Inflammatory macrophage treated with lipopolysaccharide for 1 hour (primary cell): Measurements from ENCODE around the gene PMAIP1.
"Not testable (repeated sequence)": the region's sequence is repeated elsewhere in the genome, so short reads cannot be mapped to it uniquely, and the experiment has no call there.

Experiments used
- DNase-seq, 2 donors: peaks; one replicate each; pipeline ENCODE4 v3.0.0-alpha.2; 2020 to 2022

The PMAIP1 gene

DNA sequence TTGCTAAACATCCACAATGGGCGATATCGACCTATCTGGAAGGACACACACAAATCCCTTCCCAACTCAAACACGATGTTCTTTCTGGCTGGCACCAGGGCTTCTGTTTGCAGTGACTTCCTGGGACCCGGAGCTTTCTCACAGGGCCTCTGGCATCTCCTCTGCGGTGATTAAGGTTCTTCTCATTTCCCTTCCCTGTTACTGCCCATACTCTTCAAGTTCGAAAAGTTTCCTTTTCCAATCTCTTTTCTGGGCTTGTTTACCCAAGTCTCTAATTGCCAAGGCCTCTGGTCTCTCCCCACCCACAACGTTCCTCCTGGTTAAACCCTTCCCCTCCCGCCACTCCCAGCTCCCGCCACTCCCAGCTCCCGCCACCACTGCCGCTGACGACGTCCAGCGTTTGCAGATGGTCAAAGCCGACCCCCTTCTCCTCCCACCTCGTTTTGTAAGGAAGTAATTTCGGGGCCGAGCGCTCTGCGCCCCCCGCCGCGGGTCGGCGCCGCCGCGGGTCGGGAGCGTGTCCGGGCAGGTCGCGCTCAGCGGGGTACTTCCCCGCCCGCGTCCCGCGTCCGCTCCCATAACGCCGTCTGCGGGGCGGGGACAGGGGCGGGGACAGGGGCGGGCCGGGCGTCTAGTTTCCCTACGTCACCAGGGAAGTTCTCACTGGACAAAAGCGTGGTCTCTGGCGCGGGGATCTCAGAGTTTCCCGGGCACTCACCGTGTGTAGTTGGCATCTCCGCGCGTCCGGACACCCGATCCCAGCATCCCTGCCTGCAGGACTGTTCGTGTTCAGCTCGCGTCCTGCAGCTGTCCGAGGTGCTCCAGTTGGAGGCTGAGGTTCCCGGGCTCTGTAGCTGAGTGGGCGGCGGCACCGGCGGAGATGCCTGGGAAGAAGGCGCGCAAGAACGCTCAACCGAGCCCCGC is at the start of gene PMAIP1:
Gene PMAIP1 (plus strand): TSS at position 699 of the 924 bp plus-strand sequence. CDS start 182 bp downstream, at position 881.
- peak; percentile 92 to 99 for DNase-seq

- no peak for DNase-seq
Measured at GRCh38 chr18:59851784-59852399, 47.9 kb upstream of the PMAIP1 start.

DNA sequence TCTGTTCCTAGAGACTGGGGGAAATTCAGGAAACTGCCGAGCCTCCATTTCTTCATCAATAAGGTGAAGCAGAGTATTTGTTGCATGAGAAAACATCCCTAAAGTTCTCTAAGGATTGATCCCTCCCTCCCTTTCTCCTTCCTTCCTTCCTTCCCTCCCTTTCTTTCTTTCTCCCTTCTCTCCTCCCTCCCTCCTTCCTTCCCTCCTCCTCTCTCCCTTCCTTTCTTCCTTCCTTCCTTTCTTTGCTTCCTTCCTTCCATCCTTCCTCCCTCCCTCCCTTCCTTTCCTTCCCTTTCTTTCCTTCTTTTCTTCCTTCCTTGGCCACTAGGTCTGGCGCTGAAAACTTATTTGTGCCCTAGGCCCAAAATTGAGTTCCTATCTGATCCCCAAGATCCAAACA is 47.2 kb upstream of the PMAIP1 start:
- DNase-seq: no peak

DNA sequence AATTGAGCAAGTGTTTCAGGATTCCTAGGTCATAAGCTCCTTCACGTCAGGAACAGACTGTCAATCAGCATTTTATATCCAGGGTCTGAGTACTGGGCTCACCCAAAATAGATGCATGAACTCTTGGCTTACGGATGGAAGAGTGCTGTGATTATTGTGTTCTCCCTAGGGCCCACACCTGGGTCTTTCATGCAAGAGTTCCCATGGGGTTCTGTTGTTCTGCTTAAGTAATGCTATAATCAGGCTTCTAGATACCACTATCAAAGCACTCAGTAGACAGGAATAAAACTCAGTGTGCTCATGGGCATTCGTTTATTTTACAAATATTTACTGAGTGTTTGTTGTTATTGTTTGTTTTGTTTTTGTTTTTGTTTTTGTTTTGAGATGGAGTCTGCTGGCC is 46.4 kb upstream of the PMAIP1 start:
- DNase-seq: no peak

GRCh38 chr18:59853988-59854387 is 45.8 kb upstream of the PMAIP1 start:
- DNase-seq: not testable (repeated sequence)

GRCh38 chr18:59861009-59861408 is 38.8 kb upstream of the PMAIP1 start:
- no peak for DNase-seq

DNA sequence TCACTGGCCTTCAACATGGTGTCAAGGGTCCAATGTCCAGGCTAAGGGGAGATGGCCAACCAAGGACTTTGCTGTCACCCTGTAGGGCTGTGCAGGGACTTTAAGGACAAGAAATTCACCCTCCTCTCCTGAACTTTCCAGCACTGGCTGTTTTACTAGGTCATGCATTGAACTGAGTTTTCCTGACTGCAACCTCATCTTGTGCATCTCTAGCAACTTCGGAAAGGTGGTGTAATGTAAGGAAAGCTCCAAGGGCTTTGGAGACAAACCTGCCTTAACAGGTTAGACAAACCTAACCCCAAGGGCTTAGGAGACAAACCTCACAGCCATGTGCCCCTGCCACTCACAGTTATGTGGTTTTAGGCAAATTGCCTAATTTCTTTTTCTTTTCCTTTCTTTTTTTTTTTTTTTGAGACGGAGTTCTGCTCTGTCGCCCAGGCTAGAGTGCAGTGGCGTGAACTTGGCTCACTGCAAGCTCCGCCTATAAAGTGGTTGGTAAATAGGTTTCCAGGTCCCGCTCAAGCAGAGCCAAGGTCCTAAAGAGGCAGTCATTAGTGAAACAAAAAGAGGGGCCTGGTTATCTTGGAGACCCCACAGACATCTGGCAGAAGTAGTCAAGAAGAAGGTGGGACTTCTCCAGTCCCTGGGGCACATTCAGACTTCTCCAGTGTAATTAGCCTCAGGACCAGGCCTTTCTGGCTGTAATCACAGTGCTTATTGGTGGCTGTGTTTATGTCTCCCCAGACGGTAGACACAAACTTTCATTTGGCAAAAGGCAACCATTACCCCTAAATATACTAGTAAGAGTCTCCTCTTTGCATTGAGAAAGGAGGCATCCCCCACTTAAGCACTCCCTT is 37.6 kb upstream of the PMAIP1 start:
- no peak for DNase-seq

DNA sequence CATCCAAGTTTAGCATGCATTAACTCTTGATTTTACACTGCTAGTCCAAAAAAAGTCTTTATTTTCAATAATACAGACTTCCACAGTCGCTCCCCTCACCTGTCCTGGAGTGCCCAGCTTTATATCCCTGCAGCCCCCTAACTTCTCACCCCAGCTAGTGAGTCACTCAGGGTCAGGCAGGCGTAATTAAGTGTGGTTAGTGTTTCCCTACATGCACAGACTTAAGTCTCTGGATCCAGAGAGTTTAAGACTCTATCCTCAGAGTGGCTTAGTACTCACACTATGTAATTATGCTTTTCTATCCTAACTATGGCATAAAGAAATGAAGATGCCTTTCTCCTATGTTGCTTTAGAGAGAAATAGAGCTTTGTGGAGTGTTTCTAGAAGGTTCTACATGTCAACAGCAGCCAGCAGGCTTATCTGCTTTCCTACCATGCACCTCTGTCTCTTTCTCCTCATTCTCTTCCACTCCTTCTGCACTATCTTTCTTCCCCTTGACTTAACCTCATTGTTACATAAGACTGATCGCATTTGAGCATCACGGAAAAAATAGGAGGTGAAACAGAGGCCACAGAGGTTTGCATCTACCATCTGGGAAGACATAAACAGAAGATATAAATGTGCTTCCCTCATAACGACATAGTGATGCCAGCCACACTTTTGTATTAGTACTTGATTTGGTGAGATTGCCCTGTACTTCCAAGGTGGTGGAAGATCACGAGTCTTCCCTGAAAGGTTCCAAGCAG is 34.4 kb upstream of the PMAIP1 start:
- DNase-seq: no peak

- DNase-seq: no peak
Measured at GRCh38 chr18:59866551-59867269, 33.1 kb upstream of the PMAIP1 start.

DNA sequence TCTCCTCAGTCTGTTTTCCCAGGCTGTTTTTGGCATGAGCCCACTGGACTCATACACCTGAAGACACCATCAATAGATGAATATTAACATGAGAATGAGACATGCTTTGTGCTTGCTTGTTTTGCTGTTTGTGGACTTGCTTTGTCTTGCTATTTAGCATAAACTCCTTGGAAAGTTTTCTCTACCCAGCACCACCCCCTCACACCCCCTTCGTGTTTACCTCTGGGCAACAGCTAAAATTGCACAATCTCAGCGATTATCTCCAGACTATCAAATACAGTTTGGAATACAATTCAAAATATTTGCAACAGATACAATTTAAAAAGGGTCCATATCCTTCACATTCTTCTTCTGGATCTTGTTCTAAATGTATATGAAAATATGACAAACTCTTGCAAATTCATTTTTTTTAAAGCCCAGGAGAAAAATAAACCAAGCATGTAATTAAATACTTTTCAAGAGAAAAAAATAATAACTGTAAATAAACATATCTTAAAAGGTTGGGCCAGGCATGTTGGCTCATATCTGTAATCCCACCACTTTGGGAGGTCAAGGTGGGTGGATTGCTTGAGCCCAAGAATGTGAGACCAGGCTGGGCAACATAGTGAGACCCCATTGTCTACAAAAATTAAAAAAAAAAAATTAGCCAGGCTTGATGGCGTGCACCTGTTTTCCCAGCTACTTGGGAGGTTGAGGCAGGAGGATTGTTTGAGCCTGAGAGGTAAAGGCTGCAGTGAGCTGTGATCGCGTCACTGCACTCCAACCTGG is 32.3 kb upstream of the PMAIP1 start:
- no peak for DNase-seq

DNA sequence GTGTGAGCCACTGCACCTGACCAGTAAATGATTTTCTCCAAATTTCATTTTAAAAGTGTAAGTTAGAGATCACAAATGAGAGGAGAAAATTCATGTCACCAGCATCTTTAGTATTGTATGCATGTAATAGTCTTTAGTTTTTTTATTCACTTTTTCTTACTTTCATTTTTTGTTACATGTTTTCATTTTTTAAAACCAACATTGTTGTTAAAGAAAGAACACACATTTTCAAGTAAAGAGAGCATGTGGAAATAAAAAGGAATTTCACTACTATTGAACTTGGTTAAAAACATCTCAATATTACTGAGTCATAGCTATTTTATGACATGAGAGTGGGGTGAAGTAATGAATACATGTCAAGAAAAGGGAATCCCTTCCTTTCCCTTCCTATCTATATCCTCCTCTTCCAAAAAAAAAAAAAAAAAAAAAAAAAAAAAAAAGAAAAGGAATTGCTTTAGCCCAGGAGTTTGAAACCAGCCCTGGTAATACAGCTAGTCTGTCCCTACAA is 29.1 kb upstream of the PMAIP1 start:
- DNase-seq: no peak

- no peak for DNase-seq
Measured at GRCh38 chr18:59871711-59872362, 28.0 kb upstream of the PMAIP1 start.

DNA sequence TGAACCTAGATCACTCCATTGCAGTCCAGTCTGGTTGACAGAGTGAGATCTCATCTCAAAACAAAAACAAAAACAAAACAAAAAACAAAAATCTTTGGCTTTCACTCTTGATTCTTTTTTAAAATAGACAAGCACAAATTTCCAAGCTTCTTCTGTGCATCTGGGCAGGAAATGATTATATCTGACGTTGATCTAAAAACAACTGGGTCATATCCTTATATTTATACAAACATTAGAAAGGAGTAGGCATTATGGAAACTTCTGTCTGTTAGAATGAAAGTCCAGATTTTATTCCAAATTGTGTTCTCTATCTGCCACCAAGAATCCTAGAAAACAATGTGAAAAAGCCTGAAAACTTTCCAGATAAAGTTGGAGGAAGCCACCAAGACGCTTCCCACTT is 26.2 kb upstream of the PMAIP1 start:
- DNase-seq: no peak

DNA sequence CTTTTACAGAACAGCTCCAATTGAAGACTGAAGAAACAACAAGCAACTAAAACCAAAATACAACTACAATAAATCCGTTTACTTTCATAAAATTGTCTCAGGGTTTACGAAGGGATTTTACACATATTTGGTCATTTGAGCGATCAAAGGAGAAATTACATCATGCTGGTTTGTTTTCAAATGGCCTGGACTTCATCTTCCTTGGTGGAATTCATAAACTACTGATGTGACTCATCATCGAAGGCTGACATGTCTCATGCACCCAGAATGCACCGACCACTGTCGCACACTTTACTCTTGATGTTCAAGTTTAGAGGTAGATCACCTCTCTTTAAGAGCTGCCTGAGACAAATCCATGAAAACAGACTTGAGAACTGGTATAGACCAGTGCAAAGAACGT is 25.6 kb upstream of the PMAIP1 start:
- peak; percentile 68 to 79 for DNase-seq

- DNase-seq: no peak
Measured at GRCh38 chr18:59876310-59876626, 23.5 kb upstream of the PMAIP1 start.

GRCh38 chr18:59877361-59877760 is 22.4 kb upstream of the PMAIP1 start:
- DNase-seq: peak; percentile 84 to 86

- peak; percentile 29 to 57 for DNase-seq
Measured at GRCh38 chr18:59878644-59879043, 21.2 kb upstream of the PMAIP1 start.

- peak; percentile 61 to 79 for DNase-seq
Measured at GRCh38 chr18:59881728-59882656, 17.8 kb upstream of the PMAIP1 start.

GRCh38 chr18:59884351-59884750 is 15.4 kb upstream of the PMAIP1 start:
- DNase-seq: no peak
